Stimulated activated CD8-positive, alpha-beta memory T cell treated with anti-CD3 and anti-CD28 coated beads, Interleukin-4, amount 100 ng/mL, for 1 hour (primary cell): Measurements from ENCODE around the gene ALDH16A1.

Experiments
- DNase-seq, 2 donors: peaks; one replicate each; pipeline ENCODE4 v3.0.0-alpha.2; 2020; ENCODE audit warnings: low read depth in 2 of 2, low spot score in 1 of 2

The ALDH16A1 gene

GRCh38 chr19:49507803-49508494 is 54.9 kb downstream of the ALDH16A1 start:
- no peak for DNase-seq

DNA sequence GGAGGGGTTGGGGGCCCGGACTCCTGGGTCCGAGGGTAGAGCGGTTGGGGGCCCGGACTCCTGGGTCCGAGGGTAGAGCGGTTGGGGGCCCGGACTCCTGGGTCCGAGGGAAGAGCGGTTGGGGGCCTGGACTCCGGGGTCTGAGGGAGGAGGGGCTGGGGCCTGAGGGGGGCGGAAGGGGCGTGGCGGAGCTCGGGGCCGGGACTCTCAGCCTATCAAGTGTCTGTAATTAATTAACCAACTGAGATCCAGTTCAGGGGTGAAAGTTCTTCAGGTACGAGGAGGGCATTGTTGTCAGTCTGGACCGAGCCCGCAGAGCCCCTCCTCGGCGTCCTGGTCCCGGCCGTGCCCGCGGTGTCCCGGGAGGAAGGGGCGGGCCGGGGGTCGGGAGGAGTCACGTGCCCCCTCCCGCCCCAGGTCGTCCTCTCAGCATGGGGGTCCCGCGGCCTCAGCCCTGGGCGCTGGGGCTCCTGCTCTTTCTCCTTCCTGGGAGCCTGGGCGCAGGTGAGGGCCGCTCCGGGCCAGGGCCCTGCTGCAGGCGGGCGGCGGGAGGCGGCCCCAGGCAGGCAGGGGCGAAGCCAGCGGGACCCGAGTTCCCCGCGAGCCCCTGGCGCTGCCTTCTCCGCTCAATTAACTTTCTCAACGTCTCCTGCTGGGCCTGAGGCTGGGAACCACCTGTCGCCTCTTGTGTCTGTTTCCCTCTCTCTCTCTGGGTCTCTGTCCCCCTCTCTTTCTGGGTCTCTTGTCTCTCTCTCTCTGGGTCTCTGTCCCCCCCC is 60.1 kb downstream of the ALDH16A1 start:
- DNase-seq = no peak

DNA sequence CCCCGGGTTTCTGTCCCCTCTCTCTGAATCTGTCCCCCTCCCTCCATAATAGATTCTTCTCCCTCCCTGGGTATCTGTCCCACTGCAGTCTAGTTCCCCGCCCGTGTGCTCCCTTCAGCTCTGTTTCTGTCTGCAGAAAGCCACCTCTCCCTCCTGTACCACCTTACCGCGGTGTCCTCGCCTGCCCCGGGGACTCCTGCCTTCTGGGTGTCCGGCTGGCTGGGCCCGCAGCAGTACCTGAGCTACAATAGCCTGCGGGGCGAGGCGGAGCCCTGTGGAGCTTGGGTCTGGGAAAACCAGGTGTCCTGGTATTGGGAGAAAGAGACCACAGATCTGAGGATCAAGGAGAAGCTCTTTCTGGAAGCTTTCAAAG is 60.7 kb downstream of the ALDH16A1 start:
- DNase-seq = no peak

DNA sequence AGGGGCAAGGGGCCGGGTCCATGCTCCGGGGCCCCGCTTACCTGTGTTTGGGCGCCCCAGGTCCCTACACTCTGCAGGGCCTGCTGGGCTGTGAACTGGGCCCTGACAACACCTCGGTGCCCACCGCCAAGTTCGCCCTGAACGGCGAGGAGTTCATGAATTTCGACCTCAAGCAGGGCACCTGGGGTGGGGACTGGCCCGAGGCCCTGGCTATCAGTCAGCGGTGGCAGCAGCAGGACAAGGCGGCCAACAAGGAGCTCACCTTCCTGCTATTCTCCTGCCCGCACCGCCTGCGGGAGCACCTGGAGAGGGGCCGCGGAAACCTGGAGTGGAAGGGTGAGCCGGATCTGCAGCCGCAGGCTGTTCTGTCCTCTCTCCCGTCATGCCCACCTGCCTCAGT is 61.1 kb downstream of the ALDH16A1 start:
- no peak for DNase-seq

DNA sequence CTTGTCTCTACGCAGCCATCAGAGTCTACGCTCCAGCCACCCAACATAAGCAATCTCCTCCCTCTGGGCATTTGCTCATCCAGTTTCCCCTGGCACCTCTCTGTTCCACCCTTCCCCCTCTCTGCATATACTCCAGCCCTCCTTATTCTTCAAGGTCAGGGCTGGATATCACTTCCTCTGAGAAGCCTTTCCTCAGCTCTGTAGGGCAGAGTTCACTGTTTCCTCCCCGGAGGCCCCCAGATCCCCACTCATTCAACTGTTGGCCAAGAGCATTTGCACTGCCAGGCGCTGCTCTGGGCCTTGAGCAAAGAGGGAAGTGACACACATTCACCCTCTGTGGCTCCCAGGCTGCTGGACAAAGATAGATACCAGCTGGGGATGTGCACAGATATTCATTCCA is 62.7 kb downstream of the ALDH16A1 start:
- no peak for DNase-seq

- no peak for DNase-seq
Measured at GRCh38 chr19:49518033-49518432, 65.0 kb downstream of the ALDH16A1 start.
